ENCODE data around the gene VWA8. TPM values are rescaled to one million over a fixed set of nuclear protein-coding genes. Genes with fewer than 3 reads are reported as not detected.

The VWA8 gene
- total and polyA plus RNA-seq, 2 of the 13 experiments (the other 11 are each of a cell fraction or from before 2014, with no cell fraction given), result 9.1 to 17.3 TPM

DNA sequence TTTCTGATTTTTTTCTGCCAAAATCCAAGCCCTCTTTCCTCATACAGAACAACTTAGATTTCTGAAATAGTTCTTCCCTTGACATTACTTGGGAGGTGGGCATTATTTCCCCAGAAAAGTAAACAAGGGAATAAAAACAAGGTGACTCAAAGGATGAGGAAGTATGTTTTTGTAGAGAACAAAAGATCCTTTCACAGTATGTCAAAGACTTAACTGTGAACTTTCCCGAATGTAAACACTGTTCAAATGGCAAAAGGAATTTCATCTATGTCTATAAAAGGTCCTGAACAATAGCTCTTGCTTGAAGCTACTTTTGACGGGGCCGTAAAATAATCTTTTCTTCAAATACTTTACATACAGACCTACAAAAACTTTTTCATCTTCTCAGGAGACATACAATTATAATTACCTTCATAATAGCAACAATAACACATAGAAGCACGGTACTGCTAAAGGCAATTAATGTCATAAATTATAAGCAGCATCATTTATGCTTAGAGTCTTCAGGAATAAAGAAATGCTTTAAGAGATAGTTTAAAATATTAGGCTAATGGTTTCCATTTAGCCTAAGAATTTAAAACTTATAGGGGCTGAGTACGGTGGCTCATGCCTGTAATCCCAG is 312.5 kb downstream of the VWA8 start (continued):
- TF ChIP-seq ZNF142 (CRISPR knock-in tag; IDR thresholded peaks at IDR 0.05), result no peak
- TF ChIP-seq SP2 (CRISPR knock-in tag; IDR thresholded peaks at IDR 0.05), result no peak
- no peak for TF ChIP-seq DNMT1 (CRISPR knock-in tag; IDR thresholded peaks at IDR 0.05)
- no peak for TF ChIP-seq NONO (IDR thresholded peaks at IDR 0.05)
- no peak for TF ChIP-seq NONO (CRISPR knock-in tag; conservative IDR thresholded peaks at IDR 0.05)
- TF ChIP-seq ISL2 (CRISPR knock-in tag; IDR thresholded peaks at IDR 0.05), result peak; percentile 96
- TF ChIP-seq FOSL2 (CRISPR knock-in tag; IDR thresholded peaks at IDR 0.05), result peak; percentile 34; the same call in 1 of the 2 replicates
- peak; percentile 44; the same call in 1 of the 2 replicates for TF ChIP-seq ZNF12 (CRISPR knock-in tag; IDR thresholded peaks at IDR 0.05)
- TF ChIP-seq, protein P1, sequence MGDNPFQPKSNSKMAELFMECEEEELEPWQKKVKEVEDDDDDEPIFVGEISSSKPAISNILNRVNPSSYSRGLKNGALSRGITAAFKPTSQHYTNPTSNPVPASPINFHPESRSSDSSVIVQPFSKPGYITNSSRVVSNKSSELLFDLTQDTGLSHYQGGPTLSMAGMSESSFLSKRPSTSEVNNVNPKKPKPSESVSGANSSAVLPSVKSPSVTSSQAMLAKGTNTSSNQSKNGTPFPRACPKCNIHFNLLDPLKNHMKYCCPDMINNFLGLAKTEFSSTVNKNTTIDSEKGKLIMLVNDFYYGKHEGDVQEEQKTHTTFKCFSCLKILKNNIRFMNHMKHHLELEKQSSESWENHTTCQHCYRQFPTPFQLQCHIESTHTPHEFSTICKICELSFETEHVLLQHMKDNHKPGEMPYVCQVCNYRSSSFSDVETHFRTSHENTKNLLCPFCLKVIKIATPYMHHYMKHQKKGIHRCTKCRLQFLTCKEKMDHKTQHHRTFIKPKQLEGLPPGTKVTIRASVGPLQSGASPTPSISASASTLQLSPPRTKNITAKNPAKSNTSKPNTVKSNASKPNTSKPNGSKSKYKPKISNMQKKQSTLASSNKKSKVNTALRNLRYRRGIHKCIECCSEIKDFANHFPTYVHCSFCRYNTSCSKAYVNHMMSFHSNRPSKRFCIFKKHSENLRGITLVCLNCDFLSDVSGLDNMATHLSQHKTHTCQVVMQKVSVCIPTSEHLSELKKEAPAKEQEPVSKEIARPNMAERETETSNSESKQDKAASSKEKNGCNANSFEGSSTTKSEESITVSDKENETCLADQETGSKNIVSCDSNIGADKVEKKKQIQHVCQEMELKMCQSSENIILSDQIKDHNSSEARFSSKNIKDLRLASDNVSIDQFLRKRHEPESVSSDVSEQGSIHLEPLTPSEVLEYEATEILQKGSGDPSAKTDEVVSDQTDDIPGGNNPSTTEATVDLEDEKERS (CRISPR knock-in tag; IDR thresholded peaks at IDR 0.05), result no peak
- no peak for TF ChIP-seq ZZZ3 (CRISPR knock-in tag; IDR thresholded peaks at IDR 0.05; ENCODE audit: borderline replicate concordance)
- TF ChIP-seq TARDBP (CRISPR knock-in tag; IDR thresholded peaks at IDR 0.05), result peak; percentile 34; the same call in 1 of the 2 replicates
- TF ChIP-seq, protein P2, sequence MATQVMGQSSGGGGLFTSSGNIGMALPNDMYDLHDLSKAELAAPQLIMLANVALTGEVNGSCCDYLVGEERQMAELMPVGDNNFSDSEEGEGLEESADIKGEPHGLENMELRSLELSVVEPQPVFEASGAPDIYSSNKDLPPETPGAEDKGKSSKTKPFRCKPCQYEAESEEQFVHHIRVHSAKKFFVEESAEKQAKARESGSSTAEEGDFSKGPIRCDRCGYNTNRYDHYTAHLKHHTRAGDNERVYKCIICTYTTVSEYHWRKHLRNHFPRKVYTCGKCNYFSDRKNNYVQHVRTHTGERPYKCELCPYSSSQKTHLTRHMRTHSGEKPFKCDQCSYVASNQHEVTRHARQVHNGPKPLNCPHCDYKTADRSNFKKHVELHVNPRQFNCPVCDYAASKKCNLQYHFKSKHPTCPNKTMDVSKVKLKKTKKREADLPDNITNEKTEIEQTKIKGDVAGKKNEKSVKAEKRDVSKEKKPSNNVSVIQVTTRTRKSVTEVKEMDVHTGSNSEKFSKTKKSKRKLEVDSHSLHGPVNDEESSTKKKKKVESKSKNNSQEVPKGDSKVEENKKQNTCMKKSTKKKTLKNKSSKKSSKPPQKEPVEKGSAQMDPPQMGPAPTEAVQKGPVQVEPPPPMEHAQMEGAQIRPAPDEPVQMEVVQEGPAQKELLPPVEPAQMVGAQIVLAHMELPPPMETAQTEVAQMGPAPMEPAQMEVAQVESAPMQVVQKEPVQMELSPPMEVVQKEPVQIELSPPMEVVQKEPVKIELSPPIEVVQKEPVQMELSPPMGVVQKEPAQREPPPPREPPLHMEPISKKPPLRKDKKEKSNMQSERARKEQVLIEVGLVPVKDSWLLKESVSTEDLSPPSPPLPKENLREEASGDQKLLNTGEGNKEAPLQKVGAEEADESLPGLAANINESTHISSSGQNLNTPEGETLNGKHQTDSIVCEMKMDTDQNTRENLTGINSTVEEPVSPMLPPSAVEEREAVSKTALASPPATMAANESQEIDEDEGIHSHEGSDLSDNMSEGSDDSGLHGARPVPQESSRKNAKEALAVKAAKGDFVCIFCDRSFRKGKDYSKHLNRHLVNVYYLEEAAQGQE (IDR thresholded peaks at IDR 0.05; ENCODE audit: borderline replicate concordance in 1 of 2, low read depth in 1 of 2, low read length in 2 of 2), result no peak
- TF ChIP-seq, protein P3, sequence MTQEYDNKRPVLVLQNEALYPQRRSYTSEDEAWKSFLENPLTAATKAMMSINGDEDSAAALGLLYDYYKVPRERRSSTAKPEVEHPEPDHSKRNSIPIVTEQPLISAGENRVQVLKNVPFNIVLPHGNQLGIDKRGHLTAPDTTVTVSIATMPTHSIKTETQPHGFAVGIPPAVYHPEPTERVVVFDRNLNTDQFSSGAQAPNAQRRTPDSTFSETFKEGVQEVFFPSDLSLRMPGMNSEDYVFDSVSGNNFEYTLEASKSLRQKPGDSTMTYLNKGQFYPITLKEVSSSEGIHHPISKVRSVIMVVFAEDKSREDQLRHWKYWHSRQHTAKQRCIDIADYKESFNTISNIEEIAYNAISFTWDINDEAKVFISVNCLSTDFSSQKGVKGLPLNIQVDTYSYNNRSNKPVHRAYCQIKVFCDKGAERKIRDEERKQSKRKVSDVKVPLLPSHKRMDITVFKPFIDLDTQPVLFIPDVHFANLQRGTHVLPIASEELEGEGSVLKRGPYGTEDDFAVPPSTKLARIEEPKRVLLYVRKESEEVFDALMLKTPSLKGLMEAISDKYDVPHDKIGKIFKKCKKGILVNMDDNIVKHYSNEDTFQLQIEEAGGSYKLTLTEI (CRISPR knock-in tag; conservative IDR thresholded peaks at IDR 0.05), result no peak
- no peak for TF ChIP-seq ZNF367 (CRISPR knock-in tag; IDR thresholded peaks at IDR 0.05; ENCODE audit: borderline replicate concordance)
- no peak for TF ChIP-seq MED8 (CRISPR knock-in tag; IDR thresholded peaks at IDR 0.05; ENCODE audit: insufficient replicate concordance)
